HCT116 (cell line): ENCODE data around the gene SLFN12.

Experiments used
- EZH2 ChIP-seq: fragments of 200-600 bp; sonication (generic); IDR thresholded peaks from 2 replicates; pipeline ENCODE4 v1.6.1; 2017; ENCODE audit warnings: antibody characterized with exemption, mixed run types
- EZH2phosphoT487 ChIP-seq: fragments of 200-600 bp; IDR thresholded peaks from 2 replicates; pipeline ENCODE4 v1.6.1; 2018; ENCODE audit warnings: antibody characterized with exemption, borderline replicate concordance
- POLR2A ChIP-seq: IDR thresholded peaks from 2 replicates; pipeline ENCODE4 v1.7.0; 2011; ENCODE audit warnings: borderline replicate concordance; ENCODE audit not compliant: insufficient read depth, insufficient read length; ENCODE audit errors: extremely low read depth
- TF ChIP-seq, protein P1 (sequence below), 3 experiments: fragments of 200-600 bp in 1 of 3; sonication (generic) in 1 of 3; IDR thresholded peaks in 2 of 3; conservative IDR thresholded peaks in 1 of 3; 2 replicates each; pipeline ENCODE4 v1.5.1; 2012 to 2017; ENCODE audit warnings: low read depth in 2 of 3, low read length in 2 of 3, antibody characterized with exemption in 1 of 3, borderline replicate concordance in 1 of 3, control low read depth in 1 of 3, mild to moderate bottlenecking in 1 of 3, mixed read lengths in 1 of 3, mixed run types in 1 of 3, moderate library complexity in 1 of 3; ENCODE audit not compliant: insufficient read depth in 1 of 3
- TF ChIP-seq, protein P2 (sequence below): IDR thresholded peaks from 2 replicates; pipeline ENCODE4 v1.6.1; 2012; ENCODE audit warnings: low read depth
- TF ChIP-seq, protein P3 (sequence below): IDR thresholded peaks from 2 replicates; pipeline ENCODE4 v1.6.1; 2011; ENCODE audit warnings: mild to moderate bottlenecking, low read length, moderate library complexity; ENCODE audit not compliant: insufficient replicate concordance; ENCODE audit errors: extremely low read depth

DNA sequence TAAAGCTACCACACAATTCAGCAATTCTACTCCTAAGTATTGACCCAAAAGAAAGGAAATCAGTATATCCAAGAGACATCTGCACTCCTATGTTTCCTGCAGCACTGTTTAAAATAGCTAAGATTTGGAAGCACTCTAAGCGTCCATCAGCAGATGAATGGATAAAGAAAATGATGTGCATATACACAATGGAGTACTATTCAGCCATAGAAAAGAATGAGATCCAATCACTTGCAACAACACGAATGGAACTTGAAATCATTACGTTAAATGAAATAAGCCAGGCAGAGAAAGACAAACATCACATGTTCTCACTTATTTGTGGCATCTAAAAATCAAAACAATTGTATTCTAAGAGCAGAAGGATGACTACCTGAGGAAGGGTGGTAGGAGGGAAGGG, 60.4 kb downstream of the SLFN12 start:
- TF ChIP-seq POLR2A (no peak), EZH2phosphoT487 (no peak), EZH2 (no peak)
- TF ChIP-seq, protein P1, sequence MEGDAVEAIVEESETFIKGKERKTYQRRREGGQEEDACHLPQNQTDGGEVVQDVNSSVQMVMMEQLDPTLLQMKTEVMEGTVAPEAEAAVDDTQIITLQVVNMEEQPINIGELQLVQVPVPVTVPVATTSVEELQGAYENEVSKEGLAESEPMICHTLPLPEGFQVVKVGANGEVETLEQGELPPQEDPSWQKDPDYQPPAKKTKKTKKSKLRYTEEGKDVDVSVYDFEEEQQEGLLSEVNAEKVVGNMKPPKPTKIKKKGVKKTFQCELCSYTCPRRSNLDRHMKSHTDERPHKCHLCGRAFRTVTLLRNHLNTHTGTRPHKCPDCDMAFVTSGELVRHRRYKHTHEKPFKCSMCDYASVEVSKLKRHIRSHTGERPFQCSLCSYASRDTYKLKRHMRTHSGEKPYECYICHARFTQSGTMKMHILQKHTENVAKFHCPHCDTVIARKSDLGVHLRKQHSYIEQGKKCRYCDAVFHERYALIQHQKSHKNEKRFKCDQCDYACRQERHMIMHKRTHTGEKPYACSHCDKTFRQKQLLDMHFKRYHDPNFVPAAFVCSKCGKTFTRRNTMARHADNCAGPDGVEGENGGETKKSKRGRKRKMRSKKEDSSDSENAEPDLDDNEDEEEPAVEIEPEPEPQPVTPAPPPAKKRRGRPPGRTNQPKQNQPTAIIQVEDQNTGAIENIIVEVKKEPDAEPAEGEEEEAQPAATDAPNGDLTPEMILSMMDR (IDR thresholded peaks at IDR 0.05 in 2 of 3, conservative IDR thresholded peaks at IDR 0.05 in 1 of 3; ENCODE audit: borderline replicate concordance in 1 of 3, insufficient read depth in 1 of 3, low read depth in 2 of 3, low read length in 2 of 3): no peak
- TF ChIP-seq, protein P2, sequence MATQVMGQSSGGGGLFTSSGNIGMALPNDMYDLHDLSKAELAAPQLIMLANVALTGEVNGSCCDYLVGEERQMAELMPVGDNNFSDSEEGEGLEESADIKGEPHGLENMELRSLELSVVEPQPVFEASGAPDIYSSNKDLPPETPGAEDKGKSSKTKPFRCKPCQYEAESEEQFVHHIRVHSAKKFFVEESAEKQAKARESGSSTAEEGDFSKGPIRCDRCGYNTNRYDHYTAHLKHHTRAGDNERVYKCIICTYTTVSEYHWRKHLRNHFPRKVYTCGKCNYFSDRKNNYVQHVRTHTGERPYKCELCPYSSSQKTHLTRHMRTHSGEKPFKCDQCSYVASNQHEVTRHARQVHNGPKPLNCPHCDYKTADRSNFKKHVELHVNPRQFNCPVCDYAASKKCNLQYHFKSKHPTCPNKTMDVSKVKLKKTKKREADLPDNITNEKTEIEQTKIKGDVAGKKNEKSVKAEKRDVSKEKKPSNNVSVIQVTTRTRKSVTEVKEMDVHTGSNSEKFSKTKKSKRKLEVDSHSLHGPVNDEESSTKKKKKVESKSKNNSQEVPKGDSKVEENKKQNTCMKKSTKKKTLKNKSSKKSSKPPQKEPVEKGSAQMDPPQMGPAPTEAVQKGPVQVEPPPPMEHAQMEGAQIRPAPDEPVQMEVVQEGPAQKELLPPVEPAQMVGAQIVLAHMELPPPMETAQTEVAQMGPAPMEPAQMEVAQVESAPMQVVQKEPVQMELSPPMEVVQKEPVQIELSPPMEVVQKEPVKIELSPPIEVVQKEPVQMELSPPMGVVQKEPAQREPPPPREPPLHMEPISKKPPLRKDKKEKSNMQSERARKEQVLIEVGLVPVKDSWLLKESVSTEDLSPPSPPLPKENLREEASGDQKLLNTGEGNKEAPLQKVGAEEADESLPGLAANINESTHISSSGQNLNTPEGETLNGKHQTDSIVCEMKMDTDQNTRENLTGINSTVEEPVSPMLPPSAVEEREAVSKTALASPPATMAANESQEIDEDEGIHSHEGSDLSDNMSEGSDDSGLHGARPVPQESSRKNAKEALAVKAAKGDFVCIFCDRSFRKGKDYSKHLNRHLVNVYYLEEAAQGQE: no peak
- TF ChIP-seq, protein P3, sequence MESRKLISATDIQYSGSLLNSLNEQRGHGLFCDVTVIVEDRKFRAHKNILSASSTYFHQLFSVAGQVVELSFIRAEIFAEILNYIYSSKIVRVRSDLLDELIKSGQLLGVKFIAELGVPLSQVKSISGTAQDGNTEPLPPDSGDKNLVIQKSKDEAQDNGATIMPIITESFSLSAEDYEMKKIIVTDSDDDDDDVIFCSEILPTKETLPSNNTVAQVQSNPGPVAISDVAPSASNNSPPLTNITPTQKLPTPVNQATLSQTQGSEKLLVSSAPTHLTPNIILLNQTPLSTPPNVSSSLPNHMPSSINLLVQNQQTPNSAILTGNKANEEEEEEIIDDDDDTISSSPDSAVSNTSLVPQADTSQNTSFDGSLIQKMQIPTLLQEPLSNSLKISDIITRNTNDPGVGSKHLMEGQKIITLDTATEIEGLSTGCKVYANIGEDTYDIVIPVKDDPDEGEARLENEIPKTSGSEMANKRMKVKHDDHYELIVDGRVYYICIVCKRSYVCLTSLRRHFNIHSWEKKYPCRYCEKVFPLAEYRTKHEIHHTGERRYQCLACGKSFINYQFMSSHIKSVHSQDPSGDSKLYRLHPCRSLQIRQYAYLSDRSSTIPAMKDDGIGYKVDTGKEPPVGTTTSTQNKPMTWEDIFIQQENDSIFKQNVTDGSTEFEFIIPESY: no peak
